Keratinocyte (primary cell): ENCODE data around the gene INAVA. TPM values are rescaled to one million over a fixed set of nuclear protein-coding genes. Genes with fewer than 3 reads are reported as not detected.
A peak's percentile ranks its signal among the peaks of the same experiment; 100 is the strongest.

ENCODE experiments used
- DNase-seq: peaks from one replicate; pipeline ENCODE4 v3.0.0-alpha.2; 2011; ENCODE audit warnings: low read depth, missing footprints, low spot score
- FAIRE-seq: peaks from 2 replicates; lab custom pipeline; 2011; peaks lifted over from hg19 to GRCh38; lab: Jason Lieb, UNC
- H2AFZ ChIP-seq: 2 replicates; pipeline ENCODE4 v1.6.0; 2012; ENCODE audit warnings: low read length, control low read depth, inconsistent platforms; ENCODE audit not compliant: control insufficient read depth
- H3K27ac ChIP-seq: 2 replicates; pipeline ENCODE4 v1.5.1; 2011; ENCODE audit warnings: low read length; ENCODE audit not compliant: control insufficient read depth, insufficient read depth
- H3K27me3 ChIP-seq: 3 replicates; pipeline ENCODE4 v1.6.0; 2011; ENCODE audit warnings: low read length; ENCODE audit not compliant: control insufficient read depth, insufficient read depth; ENCODE audit errors: extremely low read depth
- H3K36me3 ChIP-seq, 2 experiments: 2 replicates in 1 of 2; 3 replicates in 1 of 2; pipeline ENCODE4 v1.5.1; 2011; ENCODE audit warnings: low read length in 2 of 2, mild to moderate bottlenecking in 1 of 2; ENCODE audit not compliant: control insufficient read depth in 2 of 2, insufficient read depth in 2 of 2; ENCODE audit errors: extremely low read depth in 1 of 2
- H3K4me1 ChIP-seq: 3 replicates; pipeline ENCODE4 v1.5.1; 2011; ENCODE audit warnings: low read length; ENCODE audit not compliant: control insufficient read depth, insufficient read depth; ENCODE audit errors: extremely low read depth
- H3K4me2 ChIP-seq: 3 replicates; pipeline ENCODE4 v1.6.0; 2011; ENCODE audit warnings: low read depth, low read length; ENCODE audit not compliant: control insufficient read depth, insufficient read depth; ENCODE audit errors: extremely low read depth
- H3K4me3 ChIP-seq, 3 experiments: fragments of 200-600 bp in 1 of 3; sonication (generic) in 1 of 3; 2 replicates in 2 of 3; 3 replicates in 1 of 3; pipeline ENCODE4 v1.5.1; 2011 to 2016; ENCODE audit warnings: low read length in 3 of 3, mild to moderate bottlenecking in 3 of 3, control low read depth in 2 of 3, inconsistent platforms in 1 of 3, low read depth in 1 of 3, mixed read lengths in 1 of 3, mixed run types in 1 of 3, moderate library complexity in 1 of 3; ENCODE audit not compliant: control insufficient read depth in 2 of 3, insufficient read depth in 2 of 3; ENCODE audit errors: extremely low read depth in 1 of 3
- H3K79me2 ChIP-seq: 2 replicates; pipeline ENCODE4 v1.6.0; 2012; ENCODE audit warnings: low read length; ENCODE audit not compliant: control insufficient read depth, insufficient read depth
- H3K9ac ChIP-seq: 3 replicates; pipeline ENCODE4 v1.6.0; 2011; ENCODE audit warnings: low read length; ENCODE audit not compliant: control insufficient read depth, insufficient read depth; ENCODE audit errors: extremely low read depth
- H3K9me1 ChIP-seq: 3 replicates; pipeline ENCODE4 v1.6.0; 2011; ENCODE audit warnings: low read length; ENCODE audit not compliant: control insufficient read depth, insufficient read depth; ENCODE audit errors: extremely low read depth
- H3K9me3 ChIP-seq: 2 replicates; pipeline ENCODE4 v1.5.1; 2012; ENCODE audit warnings: low read depth, low read length; ENCODE audit not compliant: control insufficient read depth
- H4K20me1 ChIP-seq: 3 replicates; pipeline ENCODE4 v1.6.0; 2011; ENCODE audit warnings: low read length; ENCODE audit not compliant: control insufficient read depth, insufficient read depth; ENCODE audit errors: extremely low read depth
- CTCF ChIP-seq, 3 experiments: IDR thresholded peaks in 1 of 3; conservative IDR thresholded peaks in 1 of 3; optimal IDR thresholded peaks in 1 of 3; 2 replicates in 2 of 3; 3 replicates in 1 of 3; pipeline versions ENCODE3 to v1.5.1; 2011; ENCODE audit warnings: low read length in 3 of 3, mild to moderate bottlenecking in 3 of 3, moderate library complexity in 2 of 3, control low read depth in 1 of 3, inconsistent platforms in 1 of 3; ENCODE audit not compliant: insufficient read depth in 2 of 3; ENCODE audit errors: extremely low read depth in 1 of 3
- EZH2 ChIP-seq: IDR thresholded peaks from one replicate; pipeline ENCODE4 v1.6.1; 2012; ENCODE audit warnings: inconsistent platforms, mild to moderate bottlenecking, low read length, moderate library complexity
- dilution Hi-C: fragments of 300-500 bp; cut with MboI; formaldehyde crosslinking; loops from one replicate; pipeline ENCODE4 v1.7.0; 2020; ENCODE audit warnings: low sequenced_read_pairs; ENCODE audit not compliant: extremely low pct_ligation_motif_present
- polyA plus RNA-seq, 5 experiments: library from polyadenylated mRNA; depleted of rRNA in 3 of 5; stranded (reverse) in 3 of 5; stranded (forward) in 1 of 5; unstranded in 1 of 5; fragments of >200 nt; gene quantifications; 1 replicate in 1 of 5; 2 replicates in 3 of 5; 3 replicates in 1 of 5; pipeline versions ENCODE4 v1.2.1 to v1.2.3, GENCODE V29; 2011 to 2012; ENCODE audit warnings: missing spikeins in 2 of 5, low read depth in 1 of 5, low replicate concordance in 1 of 5

The INAVA gene
- polyA plus RNA-seq, 1 donor (not counting 4 experiments of a cell fraction or from before 2014, with no cell fraction given): 12.5 TPM

DNA sequence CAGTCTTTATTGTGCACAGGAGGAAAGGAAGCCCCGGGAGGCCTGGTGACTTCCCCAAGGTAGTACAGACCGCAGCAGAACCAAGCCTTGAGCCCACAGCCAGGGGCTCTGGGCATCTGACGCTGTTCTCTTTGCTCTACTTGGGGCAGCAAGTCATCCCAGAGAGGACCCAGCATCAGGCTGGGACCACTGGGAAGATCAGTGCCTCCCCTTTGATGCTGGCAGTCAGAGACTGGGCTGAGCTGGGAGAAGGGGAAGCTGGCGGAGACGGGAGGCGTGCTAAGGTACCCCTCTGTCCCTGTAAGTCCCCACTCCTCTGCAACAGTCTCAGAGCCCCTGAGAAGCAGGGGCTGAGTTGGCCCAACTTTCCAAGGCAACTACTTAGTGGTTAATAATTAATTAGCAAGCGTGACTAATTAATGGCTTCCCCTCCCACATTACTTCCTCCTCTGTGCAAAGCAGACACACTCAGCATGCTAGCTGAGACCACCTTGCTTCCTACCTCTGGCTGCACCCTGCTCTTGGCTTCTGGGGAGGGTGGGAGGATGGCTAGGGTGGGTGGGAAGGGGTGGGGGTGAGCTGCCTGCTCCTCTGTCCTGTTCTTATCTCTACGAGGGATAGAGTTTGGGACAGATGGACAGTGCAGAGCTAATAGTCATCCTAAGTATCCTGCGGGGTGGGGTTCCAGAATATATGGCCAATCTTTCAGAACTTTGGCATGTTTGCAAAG is 1.3 kb downstream of the INAVA start:
- DNase-seq (no peak), FAIRE-seq (no peak)
- H3K36me3 ChIP-seq: peaks cover 23 to 33% of the 10 kb centered on the region in 2 experiments
- peaks cover under 1% of the 10 kb centered on the region for H3K9me1 ChIP-seq
- H3K9ac ChIP-seq: peak overlapping the region; percentile 69
- dilution Hi-C loops: no loop called here
- peaks cover 22% of the 10 kb centered on the region for H3K79me2 ChIP-seq
- peak overlapping the region; percentile 72 to 84 (median 81) for H3K4me3 ChIP-seq
- no peaks in the 10 kb centered on the region for H3K9me3 ChIP-seq
- H4K20me1 ChIP-seq: peaks cover 11% of the 10 kb centered on the region
- peak overlapping the region; percentile 92 for H3K27ac ChIP-seq
- H2AFZ ChIP-seq: no peak overlapping the region
- peaks cover 42% of the 10 kb centered on the region for H3K4me1 ChIP-seq
- peak overlapping the region; percentile 95 for H3K4me2 ChIP-seq
- no peaks in the 10 kb centered on the region for H3K27me3 ChIP-seq
- TF ChIP-seq EZH2 (no peak), CTCF (optimal IDR thresholded peaks at IDR 0.05 in 1 of 3, IDR thresholded peaks at IDR 0.05 in 1 of 3, conservative IDR thresholded peaks at IDR 0.05 in 1 of 3; ENCODE audit: extremely low read depth in 1 of 3, insufficient read depth in 2 of 3, low read length in 3 of 3) (no peak)

DNA sequence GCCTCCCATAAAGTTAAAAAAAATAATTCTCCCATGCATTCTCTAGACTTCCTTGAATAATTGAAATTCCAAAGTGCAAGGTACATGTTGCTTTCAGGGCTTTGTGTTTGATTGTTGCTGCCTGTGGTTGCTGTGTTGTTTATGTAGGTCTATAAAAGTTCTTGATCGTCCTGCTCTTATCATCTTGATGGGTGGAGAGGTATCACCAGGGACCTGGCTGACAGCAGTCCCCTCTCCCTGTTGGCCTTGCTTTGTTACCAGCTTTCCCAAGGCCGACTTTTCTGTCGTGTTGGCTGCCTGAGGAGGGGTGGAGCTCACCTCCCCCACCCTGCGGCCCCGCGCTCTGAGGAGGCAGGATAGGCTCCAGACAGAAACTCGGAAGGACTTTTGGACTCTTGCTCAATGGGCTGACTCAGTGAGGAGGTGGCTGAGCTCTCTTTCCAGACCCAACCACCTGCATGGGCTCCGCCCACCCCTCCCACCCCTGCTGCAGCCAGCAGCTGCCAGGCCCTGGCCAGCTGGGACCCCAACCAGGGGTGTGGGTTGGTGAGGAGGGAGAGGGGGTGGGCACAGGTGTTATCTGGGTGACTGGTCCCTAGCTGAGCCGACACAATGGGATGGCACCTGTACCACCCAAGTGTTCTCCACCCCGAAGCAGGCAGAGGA is 2.0 kb downstream of the INAVA start:
- no peak overlapping the region for H2AFZ ChIP-seq
- H3K36me3 ChIP-seq: peaks cover 30 to 40% of the 10 kb centered on the region in 2 experiments
- no peaks in the 10 kb centered on the region for H3K27me3 ChIP-seq
- H3K9ac ChIP-seq: peak overlapping the region; percentile 60
- peaks cover 48% of the 10 kb centered on the region for H3K4me1 ChIP-seq
- H3K4me3 ChIP-seq: peak overlapping the region; percentile 72 to 84 (median 81)
- peaks cover 22% of the 10 kb centered on the region for H3K79me2 ChIP-seq
- H3K9me1 ChIP-seq: peaks cover 7% of the 10 kb centered on the region
- FAIRE-seq: peak; percentile 49
- TF ChIP-seq EZH2: no peak
- no peak for TF ChIP-seq CTCF (optimal IDR thresholded peaks at IDR 0.05 in 1 of 3, IDR thresholded peaks at IDR 0.05 in 1 of 3, conservative IDR thresholded peaks at IDR 0.05 in 1 of 3; ENCODE audit: extremely low read depth in 1 of 3, insufficient read depth in 2 of 3, low read length in 3 of 3)
- H3K27ac ChIP-seq: peak overlapping the region; percentile 92
- peaks cover 11% of the 10 kb centered on the region for H4K20me1 ChIP-seq
- dilution Hi-C loops: no loop called here
- peak overlapping the region; percentile 95 for H3K4me2 ChIP-seq
- no peaks in the 10 kb centered on the region for H3K9me3 ChIP-seq
- DNase-seq: no peak
